AML-193 (cell line): ENCODE measurements around the gene ADPRH.
"Not testable (repeated sequence)": the region's sequence is repeated elsewhere in the genome, so short reads cannot be mapped to it uniquely, and the experiment has no call there.

Experiments
- DNase-seq, 2 experiments: peaks; one replicate each; lab custom pipeline; 2025; lab: John Stamatoyannopoulos, UW

The ADPRH gene

GRCh38 chr3:119579366-119580066 lies at the start of gene ADPRH:
ADPRH (plus strand) TSS chr3:119579492; CDS start chr3:119582170, 2,678 bp downstream.
- peak in 1 of 2 experiments; percentile 55 for DNase-seq

GRCh38 chr3:119529883-119530282 lies 49.4 kb upstream of the ADPRH start:
- no peak for DNase-seq

- DNase-seq: no peak
Observed at GRCh38 chr3:119530456-119530855, 48.8 kb upstream of the ADPRH start.

GRCh38 chr3:119531151-119531550 lies 48.1 kb upstream of the ADPRH start:
- no peak for DNase-seq

GRCh38 chr3:119534296-119534695 lies 45.0 kb upstream of the ADPRH start:
- no peak for DNase-seq

GRCh38 chr3:119536757-119537156 lies 42.5 kb upstream of the ADPRH start:
- no peak for DNase-seq

- no peak for DNase-seq
Observed at GRCh38 chr3:119538772-119539171, 40.5 kb upstream of the ADPRH start.

- DNase-seq: no peak
Observed at GRCh38 chr3:119541547-119541946, 37.7 kb upstream of the ADPRH start.

- DNase-seq: no peak
Observed at GRCh38 chr3:119542168-119542767, 37.0 kb upstream of the ADPRH start.

GRCh38 chr3:119543147-119543546 lies 36.1 kb upstream of the ADPRH start:
- no peak for DNase-seq

GRCh38 chr3:119547227-119547626 lies 32.1 kb upstream of the ADPRH start:
- no peak for DNase-seq

GRCh38 chr3:119548341-119548740 lies 31.0 kb upstream of the ADPRH start:
- no peak for DNase-seq

GRCh38 chr3:119550192-119550910 lies 28.9 kb upstream of the ADPRH start:
- DNase-seq: no peak

- no peak for DNase-seq
Observed at GRCh38 chr3:119551598-119551997, 27.7 kb upstream of the ADPRH start.

- DNase-seq: not testable (repeated sequence)
Observed at GRCh38 chr3:119552928-119553327, 26.4 kb upstream of the ADPRH start.

GRCh38 chr3:119553823-119554415 lies 25.4 kb upstream of the ADPRH start:
- no peak for DNase-seq

GRCh38 chr3:119555309-119555735 lies 24.0 kb upstream of the ADPRH start:
- DNase-seq: no peak

GRCh38 chr3:119555929-119556328 lies 23.4 kb upstream of the ADPRH start:
- no peak for DNase-seq

GRCh38 chr3:119557192-119557876 lies 22.0 kb upstream of the ADPRH start:
- no peak for DNase-seq

- no peak for DNase-seq
Observed at GRCh38 chr3:119557877-119558269, 21.4 kb upstream of the ADPRH start.

GRCh38 chr3:119558626-119559317 lies 20.5 kb upstream of the ADPRH start:
- no peak for DNase-seq
